GM18519 (cell line): ENCODE results near the gene SLC34A1.
A peak's percentile ranks its signal among the peaks of the same experiment; 100 is the strongest.
"Not testable (repeated sequence)": the region's sequence is repeated elsewhere in the genome, so short reads cannot be mapped to it uniquely, and the experiment has no call there.

ENCODE experiments used
- ATAC-seq: cut with Tn5 transposase; IDR thresholded peaks from one replicate; pipeline ENCODE4 v1.9.1; 2021; ENCODE audit warnings: mild to moderate bottlenecking, moderate library complexity; ENCODE audit not compliant: unreplicated experiment, low FRiP score

SLC34A1 gene, protein sequence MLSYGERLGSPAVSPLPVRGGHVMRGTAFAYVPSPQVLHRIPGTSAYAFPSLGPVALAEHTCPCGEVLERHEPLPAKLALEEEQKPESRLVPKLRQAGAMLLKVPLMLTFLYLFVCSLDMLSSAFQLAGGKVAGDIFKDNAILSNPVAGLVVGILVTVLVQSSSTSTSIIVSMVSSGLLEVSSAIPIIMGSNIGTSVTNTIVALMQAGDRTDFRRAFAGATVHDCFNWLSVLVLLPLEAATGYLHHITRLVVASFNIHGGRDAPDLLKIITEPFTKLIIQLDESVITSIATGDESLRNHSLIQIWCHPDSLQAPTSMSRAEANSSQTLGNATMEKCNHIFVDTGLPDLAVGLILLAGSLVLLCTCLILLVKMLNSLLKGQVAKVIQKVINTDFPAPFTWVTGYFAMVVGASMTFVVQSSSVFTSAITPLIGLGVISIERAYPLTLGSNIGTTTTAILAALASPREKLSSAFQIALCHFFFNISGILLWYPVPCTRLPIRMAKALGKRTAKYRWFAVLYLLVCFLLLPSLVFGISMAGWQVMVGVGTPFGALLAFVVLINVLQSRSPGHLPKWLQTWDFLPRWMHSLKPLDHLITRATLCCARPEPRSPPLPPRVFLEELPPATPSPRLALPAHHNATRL

DNA sequence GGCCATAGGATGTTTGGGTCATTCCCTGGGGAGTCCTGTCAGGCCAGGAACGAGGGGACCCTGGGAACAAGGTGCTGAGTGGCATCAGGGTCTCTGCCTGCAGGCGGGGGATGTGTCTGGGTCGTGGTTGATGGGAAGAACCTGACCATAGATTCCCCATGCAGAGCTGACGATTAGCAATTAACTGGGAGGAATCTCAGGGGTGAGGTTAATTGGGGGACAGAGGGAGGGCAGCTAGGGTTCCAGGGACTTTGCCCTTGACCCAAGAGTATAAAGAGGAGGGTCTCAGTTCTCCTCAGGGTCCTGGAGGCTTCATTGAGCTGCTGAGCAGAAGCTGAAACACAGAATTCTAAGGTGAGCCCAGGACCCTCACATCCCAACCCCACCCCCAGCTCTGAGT, at the start of gene SLC34A1:
TSS of gene SLC34A1 (plus strand) at position 301 of the 400 bp plus-strand sequence. CDS start 1,308 bp downstream, outside the sequence.
- ATAC-seq = no peak

DNA sequence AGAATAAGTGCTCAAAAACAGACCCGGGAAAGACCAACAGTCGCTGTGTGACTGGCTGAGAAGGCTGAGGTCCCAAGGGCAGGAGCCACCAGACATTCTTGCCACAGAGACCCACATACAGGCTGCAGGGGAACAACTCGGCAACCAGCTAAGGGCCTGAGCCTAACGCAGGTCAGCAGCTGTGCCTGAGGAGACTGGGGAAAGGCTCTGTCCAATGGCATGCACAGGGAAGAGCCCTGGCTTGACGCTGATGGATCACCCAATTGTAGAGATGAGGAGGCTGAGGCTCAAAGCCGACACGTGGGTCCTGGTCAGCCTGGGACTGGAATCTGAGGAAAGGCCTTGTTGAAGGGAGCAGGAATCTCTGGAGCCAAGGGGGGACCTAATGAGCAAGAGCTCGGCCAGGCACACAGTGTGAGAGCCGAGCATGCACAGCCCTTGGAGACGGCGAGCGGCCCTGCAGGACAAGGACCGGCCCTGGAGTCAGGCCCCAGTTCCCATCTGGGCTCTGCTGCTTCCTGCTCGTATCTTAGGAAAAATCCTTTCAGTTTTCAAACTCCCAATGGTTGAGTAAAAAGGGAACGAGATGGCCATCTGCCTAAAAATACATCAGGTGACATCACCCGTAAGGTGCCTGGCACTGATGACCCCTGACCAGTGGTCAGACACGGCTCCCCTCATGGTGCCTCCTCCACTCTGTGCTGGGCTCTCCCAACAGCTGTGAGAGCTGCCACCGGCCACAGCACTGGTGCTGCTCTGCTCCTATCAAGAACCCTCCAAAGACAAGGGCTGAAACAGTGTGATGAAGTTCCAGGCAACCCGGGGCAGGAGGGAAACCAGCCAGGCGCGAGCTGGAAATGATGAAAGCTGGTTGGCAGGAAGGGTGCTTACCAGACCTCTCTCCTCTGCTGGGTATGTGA, 49.2 kb upstream of the SLC34A1 start:
- no peak for ATAC-seq

DNA sequence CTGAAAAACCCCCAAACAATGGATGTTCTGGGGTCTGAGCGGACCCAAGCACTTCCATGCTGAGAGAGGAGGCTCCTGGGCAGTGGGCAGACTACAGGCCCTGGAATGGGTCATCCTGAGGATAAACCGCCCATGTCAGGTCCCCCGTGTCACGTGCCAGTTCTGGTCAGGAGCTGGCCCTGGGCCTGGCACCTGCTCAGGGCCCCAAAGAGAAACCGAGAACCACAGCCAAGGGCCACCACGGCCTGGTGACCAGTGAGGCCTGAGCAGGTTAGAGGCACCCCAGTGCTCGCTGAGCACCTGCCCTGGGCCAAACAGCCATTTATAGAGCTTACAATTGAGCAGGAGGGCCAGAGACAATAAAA, 48.6 kb upstream of the SLC34A1 start:
- ATAC-seq = no peak

DNA sequence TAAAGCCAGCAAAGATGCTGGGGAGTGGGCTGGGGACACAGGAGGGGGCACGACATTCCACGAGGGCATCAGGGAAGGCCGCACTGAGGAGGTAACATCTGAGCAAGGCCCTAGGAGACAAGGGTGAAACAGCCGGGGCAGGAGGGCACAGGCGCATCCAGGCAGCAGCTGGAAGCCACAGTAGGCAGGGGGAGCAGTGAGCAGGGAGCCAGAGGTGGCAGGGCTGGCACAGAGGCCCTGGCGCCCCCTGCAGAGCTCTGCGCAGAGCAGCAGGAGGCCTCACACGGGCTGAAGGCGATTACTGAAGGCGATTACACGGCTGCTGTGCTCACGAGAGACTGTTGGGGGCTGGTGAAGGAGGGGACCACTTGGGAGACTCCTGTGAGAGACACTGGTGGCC, 48.1 kb upstream of the SLC34A1 start:
- ATAC-seq = no peak

DNA sequence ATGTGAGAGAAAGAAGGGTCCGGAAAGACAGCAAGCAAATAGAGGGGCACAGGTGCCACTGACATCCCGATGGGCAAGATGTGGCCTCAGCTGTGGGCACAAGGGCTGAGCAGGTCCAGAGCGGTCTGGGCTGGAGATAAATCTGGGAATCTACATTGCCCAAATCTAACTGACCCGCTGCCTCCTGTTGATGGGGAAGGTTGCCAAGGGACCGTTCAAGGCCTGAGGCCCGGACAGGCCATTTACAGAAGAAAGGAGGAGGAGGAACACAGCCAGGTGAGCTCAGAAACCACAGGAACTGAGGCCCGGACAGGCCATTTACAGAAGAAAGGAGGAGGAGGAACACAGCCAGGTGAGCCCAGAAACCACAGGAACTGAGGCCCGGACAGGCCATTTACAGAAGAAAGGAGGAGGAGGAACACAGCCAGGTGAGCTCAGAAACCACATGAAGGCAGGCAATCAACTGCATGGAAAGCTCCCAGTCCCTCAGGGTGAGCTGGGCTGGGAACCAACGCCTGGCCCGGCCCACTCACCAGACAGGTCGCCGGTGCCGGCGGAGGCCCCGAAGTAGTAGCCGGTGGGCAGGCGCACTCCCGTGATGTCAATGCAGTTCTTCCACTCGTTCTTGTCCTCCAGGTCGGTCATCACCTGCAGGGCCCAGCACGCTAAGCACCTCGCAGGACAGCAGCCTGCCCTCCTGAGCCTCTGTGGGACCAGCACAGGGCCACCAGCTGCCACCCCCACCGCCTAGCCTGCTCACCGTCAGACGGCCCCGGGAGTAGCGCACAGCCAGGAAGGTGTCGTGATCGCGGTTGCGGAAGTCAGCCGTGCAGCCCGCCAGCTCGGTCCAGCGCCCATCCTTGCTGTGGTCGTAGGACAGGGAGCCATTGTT, 47.4 kb upstream of the SLC34A1 start:
- no peak for ATAC-seq

DNA sequence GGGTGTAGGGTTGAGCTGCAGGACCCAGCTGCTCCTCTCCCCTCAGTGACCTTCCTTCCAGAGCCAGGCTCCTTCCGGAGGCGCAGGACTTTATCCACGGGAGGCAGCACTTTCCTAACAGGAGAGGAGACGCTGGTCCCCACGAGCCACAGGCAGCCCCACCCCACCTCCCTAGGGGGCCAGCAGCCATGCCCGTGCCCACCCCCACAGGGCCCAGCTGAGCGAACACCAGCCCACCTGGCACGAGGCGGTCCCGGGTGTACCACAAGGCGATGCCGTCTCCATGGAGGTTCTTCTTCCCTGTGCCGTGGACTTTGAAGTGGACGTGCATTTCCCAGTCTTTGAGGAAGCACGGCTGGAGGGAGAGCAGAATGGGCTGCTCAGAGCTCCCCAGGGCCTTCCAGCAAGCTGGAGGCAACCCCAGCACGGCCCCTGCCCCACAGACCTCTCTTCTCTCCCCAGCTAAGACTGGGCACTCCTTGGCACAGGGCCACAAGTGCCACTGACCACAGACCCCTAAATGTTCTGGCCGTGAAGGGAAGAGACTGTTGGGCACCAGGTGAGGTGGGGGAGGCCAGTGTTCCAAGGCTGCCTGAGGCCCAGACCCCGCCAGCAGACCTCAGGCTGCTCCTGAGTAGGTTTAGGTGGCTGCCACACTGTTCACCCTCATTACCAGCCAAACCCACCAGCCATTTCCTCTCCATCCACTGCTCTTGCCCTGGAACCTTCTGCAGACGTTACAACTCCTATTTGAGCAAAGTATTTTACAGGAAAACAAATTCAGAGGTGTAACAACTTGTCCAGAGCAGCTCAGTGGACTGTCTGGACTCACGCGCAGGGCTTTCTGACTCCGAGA, 45.8 kb upstream of the SLC34A1 start:
- no peak for ATAC-seq

DNA sequence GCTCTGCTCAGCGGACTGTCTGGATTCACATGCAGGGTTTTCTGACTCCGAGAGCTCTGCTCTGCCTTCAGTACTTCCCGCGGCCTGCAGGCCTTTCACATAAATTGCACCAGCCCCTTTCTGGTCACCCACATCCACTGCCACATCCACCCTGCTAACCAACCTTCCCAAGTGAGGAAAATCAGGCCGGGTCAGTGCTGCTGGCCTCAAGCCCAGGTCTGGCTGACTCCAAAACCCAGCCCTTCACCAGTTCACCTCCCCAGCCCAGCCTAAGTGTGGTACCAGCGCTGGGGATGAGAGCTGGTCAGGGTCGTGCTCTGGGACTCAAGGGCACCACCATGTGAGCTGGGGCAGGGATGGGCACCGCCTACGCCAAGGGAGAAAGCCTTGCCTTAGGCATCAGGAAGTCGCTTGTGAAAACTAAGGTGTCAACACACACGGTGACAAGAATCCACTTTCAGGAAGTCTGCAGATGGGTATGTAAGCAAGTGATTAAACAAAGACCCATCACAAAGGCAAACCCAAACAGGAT, 45.1 kb upstream of the SLC34A1 start:
- ATAC-seq = no peak

DNA sequence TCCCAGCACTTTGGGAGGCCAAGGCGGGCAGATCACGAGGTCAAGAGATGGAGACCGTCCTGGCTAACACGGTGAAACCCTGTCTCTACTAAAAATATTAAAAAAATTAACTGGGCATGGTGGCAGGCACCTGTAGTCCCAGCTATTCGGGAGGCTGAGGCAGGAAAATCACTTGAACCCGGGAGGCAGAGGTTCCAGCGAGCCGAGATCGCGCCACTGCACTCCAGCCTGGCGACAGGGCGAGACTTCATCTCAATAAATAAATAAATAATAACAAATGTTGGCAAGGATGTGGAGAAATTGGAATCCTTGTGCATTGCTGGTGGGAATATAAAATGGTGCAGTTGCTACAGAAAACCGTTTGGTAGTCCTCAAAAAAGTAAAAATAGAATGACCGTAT, 41.2 kb upstream of the SLC34A1 start:
- not testable (repeated sequence) for ATAC-seq

DNA sequence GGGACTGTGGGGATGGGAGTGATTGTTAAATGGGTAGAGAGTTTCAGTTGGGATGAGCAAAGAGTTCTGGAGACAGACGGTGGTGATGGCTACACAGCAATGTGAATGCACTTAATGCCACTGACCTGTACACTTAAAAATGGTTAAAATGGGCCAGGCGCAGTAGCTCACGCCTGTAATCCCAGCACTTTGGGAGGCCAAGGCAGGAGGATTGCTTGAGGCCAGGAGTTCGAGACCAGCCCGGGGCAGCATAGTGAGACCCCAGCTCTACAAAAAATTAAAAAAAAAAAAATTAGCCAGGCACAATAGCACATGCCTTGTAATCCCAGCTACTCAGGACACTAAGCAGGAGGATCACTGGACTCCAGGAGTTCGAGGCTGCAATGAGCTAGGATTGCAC, 40.5 kb upstream of the SLC34A1 start:
- ATAC-seq = no peak

DNA sequence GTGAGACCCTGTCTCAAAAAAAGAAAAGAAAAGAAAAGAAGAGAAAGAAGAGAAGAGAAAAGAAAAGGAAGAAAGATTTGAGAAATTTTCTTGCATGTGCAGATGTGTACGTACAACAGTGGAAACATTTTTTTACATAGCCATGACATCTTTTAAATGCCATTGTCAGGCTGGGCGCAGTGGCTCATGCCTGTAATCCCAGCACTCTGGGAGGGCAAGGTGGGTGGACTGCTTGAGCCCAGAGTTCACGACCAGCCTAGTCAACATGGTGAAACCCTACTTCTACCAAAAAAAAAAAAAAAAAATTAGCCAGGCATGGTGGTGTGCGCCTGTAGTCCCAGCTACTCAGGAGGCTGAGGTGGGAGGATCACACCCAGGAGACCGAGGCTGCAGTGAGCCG, 39.3 kb upstream of the SLC34A1 start:
- ATAC-seq = no peak

DNA sequence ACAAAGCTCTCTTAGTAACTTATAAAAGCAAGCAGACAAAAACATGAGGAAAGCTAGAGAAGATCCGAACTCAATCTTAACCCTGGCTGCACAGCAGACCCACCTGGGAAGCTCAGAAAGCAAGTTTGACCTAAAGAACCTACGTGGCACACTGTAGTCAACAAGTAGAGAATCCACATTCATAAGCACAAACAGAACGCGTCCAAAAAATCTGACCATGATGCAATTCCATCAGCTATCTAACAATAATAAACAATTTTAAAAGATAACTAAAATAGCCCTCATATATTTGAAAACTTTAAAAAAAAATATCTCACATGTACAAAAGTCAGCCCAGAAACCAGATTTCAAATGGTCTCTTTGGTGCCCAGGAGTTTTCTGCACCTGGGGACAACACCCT, 37.4 kb upstream of the SLC34A1 start:
- ATAC-seq = no peak

DNA sequence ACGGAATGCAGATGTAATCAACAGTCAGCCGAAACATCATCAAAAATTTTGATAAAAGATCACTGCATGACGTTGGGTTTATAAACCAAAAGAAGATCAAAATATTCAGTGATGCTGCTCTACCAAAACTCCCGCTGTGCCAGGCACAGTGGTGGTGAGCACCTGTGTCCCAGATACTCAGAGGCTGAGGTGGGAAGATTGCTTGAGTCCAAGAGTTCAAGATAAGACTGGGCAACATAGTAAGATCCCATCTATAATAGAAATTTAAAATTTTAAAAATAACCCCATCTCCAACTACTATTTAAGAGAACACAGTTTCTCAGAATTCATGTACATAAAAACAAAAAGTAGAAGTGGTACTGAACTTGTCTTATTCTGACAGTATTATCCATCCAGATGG, 36.5 kb upstream of the SLC34A1 start:
- no peak for ATAC-seq

DNA sequence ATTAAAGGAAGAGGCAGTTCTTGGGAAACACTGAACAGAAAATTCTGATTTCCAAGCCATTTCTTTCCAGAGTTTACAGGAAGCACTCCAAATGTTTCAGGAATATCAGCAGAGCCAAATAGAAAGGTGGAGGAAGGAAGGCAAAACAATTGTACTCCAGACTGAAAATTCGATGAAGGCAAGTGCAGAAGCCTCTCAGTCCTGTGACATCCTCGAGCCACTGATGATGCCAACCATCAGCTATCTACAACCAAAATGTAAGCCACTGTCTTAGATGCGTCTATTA, 34.9 kb upstream of the SLC34A1 start:
- ATAC-seq = no peak

DNA sequence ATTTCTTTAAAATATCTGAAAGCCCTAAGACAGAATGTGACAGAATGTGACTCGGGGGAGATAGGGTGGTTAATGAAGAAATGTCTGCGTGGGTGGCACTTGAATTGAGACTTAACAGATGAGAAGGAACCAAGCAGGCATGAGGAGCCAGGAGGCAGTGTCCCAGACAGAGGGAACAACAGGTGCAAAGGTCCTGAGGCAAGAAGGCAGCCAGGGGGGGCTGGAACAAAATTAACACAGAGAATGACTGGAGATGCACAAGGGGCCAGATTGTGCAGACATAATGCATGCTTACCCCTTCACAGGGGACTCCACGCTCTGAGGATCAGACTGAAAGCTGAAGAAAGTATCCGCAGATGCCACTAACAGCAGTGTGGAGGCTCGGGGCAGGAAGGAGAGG, 34.5 kb upstream of the SLC34A1 start:
- ATAC-seq = no peak

DNA sequence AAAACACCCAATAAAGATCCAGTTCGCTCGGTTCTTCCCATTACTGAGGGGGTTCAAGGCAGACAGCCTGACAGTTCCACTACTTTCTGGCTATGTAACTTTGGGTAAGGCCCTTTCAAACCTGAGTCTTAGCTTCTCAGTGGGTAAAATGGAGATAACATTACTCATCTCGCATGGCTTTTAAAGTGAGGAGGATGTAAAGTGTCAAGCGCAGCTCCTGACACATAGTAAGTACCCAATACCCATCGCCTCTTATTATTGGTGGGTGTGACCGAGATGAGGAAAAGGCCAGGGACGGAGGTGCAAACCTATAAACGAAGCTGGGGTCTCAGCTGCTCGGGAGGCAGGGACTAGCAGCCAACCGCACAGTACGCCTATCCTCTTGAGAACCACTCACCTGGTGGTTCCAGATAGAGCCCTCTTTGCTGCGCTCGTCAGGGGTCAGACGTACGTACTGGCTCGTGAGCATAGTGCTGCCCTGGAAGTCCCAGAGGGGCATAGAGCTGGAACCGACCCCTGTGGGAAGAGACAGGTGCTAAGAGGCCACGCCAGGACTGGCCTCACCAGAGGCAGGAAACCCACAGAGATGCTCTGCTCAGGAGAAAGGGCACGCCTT, 33.4 kb upstream of the SLC34A1 start:
- ATAC-seq = no peak

DNA sequence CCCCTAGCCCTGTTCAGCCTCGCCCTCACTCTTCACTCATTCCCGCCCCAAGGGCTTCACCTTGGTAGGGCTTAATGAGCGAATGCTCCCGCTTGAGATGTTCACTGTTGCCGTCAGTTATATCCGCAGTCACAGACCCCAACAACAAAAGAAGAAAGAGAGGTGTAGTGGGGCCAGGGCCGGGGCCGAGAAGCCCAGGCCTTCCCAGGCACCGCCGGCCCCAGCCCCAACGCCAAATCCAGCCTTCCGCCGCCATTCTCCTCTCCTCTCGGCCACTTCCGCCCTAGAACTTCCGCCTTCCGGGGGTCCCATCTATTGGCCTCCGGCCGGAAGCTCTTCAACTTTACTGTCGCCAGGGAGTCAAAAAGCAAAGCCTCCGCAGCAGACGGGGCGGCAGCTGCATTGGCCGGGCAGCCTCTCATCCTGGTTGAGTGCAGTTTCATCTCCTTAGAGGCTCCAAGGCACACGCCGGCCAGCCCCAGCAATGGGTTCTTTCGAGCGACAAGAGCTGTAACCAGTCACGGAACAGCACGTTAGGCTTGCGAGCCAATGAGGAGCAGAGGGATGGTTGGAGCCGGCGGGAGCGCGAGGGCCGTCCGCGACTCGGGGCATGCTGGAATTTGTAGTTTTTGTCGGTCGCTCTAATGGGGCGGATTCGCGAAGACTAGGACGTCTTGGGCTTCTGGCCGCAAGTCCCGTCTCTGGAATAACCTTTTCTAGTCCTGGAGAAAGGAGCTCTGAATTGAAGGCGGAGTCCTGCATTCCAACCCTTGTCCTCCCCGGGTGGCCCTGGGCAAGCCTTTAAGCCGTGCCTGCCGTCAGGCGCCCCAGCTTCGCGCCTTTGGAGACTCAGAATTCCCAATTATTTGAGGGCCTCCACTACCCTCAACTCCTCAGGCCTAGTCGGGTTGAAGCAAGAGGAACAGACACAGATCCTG, 32.6 kb upstream of the SLC34A1 start, which contains the start of gene LMAN2:
TSS of gene LMAN2 (minus strand) at position 277 of the 938 bp plus-strand sequence. CDS start at position 256, 21 bp downstream.
- ATAC-seq = peak; percentile 81

DNA sequence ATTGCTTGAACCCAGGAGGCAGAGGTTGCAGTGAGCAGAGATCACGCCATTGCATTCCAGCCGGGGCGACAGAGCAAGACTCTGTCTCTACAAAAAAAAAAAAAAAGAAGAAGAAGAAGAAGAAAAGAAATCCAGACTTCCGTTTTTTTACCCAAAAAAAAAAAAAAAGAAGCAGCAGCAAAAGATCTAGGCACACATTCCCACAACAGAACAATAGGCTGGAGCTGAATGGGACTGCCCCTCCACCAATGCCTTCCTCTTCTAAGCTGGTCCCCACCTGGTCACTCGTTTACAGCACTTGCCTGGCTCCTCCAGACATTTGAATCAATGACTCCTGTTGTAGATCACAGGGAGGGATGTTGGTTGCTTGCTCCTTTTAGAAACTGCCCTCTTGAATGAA, 31.1 kb upstream of the SLC34A1 start:
- ATAC-seq = no peak

DNA sequence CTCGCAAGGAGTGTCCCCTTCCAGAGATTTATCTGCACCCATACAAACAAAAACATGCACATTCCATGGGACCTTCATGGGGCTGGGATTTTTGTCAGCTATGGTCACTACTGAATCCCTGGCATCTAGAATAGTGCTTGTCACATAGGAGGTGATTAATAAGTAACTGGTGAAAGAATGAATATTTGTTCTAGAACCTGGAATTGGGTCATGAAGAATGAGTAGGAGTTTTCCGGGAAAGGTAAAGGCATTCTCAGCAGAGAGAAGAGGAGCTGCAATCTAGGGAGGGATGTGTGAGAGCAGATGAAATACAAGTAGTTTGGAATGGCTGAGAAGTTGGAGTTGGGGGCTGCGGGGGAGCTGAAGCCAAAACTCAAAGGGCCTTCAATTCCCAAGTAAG, 30.0 kb upstream of the SLC34A1 start:
- no peak for ATAC-seq
